ENCODE measurements around the gene GLG1.
"Not testable (repeated sequence)": the region's sequence is repeated elsewhere in the genome, so short reads cannot be mapped to it uniquely, and the experiment has no call there.

GLG1 gene

DNA sequence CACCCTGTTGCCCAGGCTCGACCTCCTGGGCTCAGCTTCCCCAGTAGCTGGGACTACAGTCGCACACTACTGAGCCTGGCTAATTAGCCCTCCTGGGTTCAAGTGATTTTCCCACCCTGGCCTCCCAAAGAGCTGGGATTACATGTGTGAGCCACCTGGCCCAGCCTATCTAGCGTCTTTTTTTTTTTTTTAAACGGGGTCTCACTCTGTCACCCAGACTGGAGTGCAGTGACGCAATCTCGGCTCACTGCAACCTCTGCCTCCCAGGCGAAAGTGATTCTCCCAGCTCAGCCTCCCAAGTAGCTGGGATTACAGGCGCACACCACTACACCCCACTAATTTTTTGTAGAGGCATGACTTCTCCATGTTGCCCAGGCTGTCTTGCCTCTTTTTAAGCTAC lies 33.3 kb downstream of the GLG1 start:
- no peak for DNase-seq

DNA sequence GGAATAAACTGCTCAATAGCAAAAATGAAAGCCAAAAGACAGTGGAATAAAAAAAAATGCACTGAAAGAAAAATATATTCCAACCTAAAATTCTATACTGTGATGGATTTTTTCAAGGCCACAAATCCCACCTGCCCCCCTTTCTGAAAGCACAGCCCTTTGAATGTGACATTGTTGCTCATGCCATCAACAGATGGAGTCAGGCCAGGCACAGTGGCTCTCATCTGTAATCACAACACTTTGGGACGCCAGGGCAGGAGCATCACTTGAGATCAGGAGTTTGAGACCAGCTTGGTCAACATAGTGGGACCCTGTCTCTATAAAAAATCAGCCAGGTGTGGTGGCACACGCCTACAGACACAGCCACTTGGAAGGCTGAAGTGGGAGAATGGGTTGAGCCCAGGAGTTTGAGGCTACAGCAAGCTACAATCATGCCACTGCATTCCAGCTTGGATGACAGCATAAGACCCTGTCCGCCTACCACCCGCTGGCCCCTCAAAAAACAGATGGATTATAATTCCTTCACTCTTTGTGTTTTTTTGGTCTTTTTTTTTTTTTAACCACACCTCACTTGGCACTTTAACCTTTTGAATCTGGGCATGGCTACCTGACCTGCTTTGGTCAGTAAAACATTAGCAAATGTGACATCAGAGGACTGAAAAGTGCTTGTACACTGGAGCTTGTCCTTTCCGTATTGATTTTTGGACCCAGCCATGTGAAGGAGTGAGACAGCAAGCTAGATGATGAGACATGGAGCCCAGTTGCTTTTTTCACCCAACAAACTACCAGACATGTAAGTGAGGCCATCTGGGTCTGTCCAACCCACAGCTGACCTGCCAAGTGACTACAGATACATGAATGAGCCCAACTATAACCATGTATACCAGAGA lies 36.3 kb downstream of the GLG1 start:
- no peak for DNase-seq

DNA sequence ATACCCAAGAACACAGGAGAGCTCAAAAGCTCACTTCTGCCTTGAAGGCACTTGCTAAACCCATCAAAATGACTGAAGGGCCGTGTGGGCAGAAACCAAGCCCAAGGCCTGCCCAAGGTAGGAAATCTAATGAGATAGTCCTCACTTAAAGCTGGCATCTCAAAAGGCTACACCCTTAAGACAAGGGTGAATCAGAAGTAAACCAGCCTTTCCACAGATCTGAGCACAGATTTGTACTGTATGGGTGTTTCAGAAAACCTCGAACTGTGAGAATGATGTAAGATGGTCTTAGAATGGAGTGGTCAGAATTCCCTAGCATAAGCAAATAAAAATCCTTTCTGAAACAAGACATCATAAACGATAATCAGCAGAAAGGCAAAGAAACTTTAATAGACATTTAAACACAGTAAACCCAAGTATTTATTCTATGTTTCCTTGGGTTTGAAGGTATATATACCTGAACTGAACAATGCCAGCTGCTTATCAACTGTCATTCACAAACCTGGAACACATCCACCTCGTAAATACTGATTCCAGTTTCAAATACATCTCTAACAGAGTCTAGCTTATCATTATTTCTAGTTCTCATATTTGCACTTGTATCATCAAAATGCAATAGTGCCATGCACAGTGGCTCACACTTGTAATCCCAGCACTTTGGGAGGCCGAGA lies 37.8 kb downstream of the GLG1 start:
- DNase-seq: no peak

DNA sequence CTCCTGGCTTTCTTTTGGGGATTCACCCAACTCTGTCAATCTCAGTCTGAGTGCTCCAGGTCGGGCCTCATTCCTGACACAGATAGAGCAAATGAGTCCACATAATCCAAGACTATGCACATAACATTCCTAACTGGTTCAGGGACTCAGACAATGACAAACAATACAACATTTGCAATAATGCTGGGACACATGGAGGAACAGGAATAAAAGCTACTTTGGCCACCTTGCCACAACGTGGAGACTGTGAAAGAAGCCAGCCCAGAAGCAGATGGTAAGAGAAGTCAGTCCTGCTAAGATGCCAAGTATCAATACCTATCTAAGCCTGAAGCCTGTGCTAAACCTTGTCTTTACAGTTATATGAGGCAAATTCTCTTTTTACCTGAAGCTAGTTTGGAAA lies 39.0 kb downstream of the GLG1 start:
- no peak for DNase-seq

DNA sequence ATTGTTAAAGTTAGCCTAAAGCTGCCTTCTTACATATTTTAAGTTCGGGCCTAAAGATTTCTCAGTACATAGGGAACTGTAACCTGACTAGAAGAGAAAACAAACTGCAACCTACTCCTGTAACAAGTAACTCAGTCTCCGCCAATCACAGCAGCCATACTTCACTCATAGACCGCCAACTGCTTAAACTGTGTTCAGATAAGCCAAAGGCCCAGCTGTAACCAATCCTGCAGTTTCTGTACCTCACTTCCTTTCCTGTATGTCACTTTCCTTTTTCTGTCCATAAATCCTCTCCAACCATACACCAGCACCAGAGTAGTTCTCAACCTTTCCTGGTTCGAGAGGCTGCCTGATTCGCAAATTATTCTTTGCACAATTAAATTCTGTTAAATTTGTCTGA lies 41.5 kb downstream of the GLG1 start:
- no peak for DNase-seq

DNA sequence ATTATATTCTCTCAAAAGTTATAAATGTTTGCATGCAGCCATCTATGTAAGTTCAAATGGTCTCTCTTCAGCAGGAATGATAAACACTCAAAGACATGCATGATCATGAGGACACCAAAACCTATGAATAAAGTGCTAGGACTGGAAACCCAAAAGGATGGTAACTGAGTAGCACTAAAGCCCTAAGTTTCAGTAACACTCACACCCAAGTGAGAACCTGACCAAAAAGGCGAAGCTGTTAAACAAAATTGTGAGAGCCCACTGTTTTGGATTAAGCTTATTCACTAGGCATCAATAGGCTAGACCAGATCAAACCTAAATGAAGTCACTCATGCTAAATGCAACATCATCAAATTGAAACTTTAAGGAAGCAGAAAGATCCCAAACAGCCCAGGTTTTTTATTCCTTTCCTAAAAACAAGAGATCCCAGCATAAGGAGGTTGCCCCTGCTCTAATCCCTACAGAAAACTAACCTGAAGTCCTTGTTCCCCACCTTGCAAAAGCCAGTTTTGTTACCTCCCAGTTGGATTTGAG lies 42.4 kb downstream of the GLG1 start:
- DNase-seq: no peak

DNA sequence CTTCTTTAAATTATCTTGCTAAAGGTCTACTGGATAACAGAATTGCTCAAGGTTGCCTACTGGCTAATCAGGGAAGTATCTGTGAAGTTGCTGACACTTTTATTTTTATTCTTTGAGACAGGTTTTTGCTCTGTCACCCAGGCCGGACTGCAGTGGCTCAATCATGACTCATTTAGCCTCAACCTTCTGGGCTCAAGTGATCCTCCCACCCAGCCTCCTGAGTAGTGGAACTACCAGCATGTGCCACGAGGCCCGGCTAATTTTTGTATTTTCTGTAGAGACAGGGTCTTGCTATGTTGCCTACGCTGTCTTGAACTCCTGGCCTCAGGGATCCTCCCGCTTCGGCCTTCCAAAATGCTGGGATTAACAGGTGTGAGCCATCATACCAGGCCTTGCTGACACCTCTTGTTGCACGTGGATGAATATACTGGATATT lies 43.1 kb downstream of the GLG1 start:
- no peak for DNase-seq

DNA sequence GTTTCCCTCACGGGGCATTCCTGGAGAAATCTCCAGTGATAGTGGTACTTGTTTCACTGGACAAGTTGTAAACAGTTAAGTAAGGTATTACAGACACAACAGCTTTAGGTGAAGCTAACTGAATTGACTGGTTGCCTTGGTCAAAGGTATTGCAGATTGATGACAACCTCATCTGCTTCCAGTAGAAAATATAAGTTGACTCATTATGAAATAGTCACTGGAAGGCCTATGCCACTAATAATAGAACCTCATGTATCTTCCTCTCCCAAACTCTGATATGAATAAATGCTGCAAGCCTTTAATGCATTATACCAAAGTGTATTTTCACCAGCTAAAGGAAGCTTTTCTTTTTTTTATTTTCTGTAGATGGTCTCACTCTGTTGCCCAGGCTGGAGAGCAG lies 44.8 kb downstream of the GLG1 start:
- no peak for DNase-seq

DNA sequence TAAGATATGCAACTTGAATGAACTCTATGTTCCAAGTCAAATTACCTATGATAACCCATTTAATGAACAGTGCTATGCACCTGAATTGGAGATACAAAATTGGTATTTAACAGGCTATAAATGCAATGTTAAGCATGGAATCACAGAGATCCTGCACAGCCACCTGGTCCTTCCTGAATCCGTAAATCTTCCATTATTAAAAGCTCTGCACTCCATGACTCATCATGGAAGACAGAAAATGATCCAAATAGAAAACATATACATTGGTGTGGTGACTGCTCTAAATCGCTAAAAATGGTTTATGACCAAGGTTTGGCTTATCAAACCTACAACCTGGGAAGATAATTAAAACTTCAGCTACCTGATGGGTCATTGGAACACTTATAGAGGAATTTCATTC lies 45.3 kb downstream of the GLG1 start:
- no peak for DNase-seq

DNA sequence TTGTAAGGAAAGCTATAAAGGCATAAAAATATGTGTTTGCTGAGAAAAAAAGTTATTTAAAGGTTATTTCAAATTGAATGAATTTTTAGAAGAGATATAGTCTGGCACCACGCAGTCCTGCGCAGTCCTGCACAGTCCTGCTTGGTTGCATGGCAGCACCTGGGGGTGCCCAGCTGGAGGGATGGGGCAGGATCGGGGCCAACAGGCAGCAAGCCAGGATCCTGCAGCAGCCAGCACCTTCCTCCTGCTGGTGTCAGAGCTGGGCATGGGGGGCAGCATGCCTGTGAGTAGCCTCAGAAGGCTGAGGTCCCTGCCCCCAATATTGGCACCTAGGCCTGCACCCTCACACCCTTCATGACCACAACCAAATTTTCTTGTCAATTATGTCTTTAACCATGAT lies 46.0 kb downstream of the GLG1 start:
- no peak for DNase-seq

DNA sequence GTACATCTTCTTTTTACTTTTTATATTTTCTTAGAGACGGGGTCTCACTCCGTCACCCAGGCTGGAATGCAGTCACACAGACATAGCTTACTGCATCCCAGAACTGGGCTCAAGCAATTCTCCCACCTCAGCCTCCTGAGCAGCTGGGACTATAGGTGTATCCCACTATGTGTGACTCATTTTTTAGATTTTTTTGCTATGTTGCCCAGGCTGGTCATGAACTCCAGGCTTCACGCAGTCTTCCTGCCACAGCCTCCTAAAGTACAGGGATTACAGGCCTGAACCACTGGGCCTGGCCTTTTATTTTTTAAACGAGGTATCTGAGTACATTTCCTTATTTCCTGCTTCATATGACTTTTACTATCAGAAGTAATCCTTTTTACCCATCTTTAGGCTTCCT lies 48.0 kb downstream of the GLG1 start:
- no peak for DNase-seq

DNA sequence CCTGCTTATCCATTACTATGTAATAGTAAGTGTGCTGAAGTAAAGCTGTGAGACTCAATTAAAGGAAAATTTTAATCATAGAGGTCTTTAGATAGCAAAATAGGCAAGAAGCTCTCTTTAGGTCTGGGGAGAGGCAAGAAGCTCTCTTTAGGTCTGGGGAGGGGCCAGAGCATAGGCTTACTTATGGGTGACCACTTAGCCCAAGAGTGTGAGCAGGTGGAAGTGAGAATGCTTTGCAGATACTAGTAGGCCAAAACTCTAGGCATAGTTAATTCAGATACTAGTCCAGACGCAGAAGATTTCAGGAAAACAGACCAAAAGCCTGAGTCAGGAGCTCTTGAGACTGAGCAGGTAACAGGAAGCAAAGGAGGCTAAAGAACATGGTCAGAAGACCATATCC lies 49.6 kb downstream of the GLG1 start:
- DNase-seq: no peak

DNA sequence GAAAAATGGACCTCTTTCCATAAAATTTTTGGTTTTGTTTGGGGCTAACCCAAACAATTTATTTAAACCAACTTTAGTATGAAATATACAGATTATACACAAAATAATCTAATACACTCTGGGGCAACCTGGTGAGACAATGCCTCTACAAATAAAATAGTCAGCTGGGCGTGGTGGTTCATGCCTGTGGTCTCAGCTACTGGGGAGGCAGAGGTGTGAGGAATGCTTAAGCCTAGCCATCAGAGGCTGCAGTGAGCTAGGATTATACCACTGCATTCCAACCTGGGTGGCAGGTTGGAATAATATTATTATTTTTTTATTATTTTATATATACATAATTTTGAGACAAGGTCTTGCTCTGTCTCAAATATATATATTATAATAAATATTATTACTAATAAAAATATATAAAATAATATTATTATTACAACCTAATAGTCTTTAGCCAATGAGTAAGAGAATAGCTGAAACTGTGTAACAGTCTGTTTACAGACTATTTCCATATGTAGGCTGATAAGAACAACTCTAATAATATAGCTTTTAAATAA lies 50.5 kb downstream of the GLG1 start:
- no peak for DNase-seq

DNA sequence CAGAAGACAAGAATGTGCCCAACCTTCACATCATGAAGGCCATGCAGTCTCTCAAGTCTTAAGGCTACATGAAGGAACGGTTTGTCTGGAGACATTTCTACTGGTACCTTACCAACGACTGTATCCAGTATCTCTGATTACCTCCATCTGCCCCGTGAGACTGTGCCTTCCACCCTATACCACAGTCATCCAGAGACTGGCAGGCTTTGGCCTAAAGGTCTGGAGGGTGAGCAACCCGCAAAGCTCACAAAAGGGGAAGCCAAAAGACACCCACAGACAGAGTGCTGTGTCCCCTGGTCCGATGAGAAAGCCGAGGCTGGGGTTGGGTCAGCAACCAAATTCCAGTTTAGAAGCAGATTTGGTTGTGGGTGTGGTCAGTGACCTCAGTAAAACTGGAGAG lies 54.6 kb downstream of the GLG1 start:
- DNase-seq: not testable (repeated sequence)

DNA sequence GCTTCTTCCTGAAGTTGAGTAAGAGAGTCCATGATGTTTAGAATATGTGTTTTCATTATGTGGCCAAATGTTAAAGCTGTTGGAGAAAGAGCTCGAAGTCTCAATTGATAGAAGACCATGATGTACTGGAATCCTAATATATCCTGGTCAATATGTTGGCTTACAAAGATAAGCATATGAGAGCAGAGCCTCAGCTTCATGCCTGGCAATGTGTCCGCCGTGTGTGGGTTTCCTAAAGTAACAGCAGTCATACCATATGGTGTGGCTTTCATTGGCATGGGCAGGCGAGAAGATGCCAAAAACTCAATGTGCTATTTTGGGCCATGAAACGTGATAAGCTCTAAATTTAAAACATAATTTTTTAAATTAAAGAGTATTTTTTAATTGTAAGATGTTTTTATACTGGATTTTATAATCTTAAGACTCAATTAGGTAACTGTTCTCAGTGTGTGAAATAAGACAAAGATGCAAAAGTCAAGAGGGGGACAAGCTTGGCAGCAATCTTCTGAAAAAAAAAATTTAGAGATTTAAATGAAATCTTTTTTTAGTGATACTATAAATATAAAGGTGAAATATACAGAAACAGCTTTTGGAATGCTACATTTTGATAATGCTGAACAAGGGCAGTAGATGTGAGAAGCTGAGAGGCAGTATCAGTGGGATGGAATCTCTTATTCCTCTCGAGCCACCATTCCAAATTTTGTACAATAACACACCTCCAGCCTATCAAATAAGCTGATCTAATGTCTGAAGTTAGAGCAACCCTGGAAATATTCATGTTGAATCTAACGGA lies 56.5 kb downstream of the GLG1 start:
- not testable (repeated sequence) for DNase-seq

DNA sequence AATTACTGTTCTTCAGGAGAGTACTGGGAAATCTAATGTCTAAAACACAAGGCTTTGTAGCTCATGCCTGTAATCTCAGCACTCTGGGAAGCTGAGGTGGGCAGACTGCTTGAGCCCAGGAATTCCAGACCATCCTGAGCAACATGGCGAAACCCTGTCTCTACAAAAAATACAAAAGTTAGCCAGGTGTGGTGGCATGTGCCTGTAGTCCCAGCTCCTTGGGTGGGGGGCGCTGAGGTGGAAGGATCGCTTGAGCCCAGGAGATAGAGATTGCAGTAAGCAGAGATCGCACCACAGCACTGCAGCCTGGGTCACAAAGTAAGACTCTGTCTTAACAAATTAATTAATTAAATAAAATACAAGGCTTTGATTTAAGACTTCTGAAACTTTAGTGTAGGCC lies 60.8 kb downstream of the GLG1 start:
- DNase-seq: not testable (repeated sequence)

DNA sequence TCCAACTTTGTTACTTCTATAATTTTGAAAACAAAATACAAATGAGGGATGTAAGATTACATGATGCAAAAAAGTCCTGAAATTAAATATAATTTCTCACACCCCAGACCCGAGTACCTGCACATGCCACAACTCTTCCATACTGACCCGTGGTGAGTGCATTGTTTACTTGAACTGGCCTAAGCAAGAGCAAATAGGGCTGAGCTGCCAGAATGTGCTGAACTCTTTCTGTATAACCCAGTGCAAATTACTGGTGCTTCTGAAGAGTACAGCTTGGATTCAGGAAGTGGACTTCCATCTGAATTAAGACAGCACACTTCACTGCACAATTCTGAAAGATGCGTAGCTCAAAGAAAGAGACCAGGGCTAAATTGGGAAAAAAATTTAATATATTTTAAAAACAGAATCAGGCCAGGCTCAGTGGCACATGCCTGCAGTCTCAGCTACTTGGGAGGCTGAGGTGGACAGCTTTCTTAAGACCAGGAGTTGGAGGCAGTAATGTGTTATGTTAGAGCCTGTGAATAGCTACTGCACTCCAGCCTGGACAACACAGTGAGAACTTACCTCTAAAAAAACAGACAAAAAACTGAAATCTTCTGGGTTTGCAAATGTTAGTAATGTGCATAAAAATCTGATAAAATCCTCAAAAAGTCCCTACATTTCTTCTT lies 63.9 kb downstream of the GLG1 start:
- DNase-seq: not testable (repeated sequence)

DNA sequence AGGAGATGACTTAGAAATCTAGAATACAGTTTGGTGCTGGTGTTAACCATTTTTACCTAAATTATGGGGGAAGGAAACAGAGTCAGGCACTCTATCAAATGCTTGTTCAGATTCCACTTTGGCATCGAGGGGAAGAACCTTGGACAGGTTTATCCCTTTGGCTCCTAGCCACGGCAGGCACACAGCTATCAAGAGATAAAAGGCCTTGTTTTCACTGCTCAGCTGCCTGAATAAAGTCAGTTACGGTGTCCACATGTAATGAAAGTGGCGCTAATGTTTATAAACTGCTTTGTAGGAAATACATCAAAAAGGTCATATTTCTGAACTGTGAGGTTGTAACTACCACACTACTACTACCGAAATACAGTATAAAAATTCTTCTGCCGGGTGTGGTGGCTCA lies 66.3 kb downstream of the GLG1 start:
- DNase-seq: not testable (repeated sequence)

DNA sequence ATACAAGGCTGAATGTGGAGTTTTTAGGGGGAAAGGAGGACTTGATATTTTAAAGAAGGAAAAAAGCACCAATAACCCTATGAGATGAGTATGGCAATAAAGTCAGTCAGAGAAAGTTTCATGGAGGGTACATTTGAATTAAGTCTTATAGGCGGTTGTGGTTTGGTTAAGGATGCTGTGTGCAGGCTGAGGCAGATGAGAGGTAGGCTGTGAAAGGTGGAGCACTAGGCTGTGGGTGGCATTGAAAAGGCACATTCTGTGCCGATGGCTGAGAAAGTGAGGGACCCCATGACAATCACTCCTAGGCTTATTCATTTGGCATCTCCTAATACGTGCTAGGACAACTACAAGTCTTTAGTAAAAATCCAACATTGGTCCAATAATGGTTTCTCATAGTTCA lies 68.1 kb downstream of the GLG1 start:
- not testable (repeated sequence) for DNase-seq

DNA sequence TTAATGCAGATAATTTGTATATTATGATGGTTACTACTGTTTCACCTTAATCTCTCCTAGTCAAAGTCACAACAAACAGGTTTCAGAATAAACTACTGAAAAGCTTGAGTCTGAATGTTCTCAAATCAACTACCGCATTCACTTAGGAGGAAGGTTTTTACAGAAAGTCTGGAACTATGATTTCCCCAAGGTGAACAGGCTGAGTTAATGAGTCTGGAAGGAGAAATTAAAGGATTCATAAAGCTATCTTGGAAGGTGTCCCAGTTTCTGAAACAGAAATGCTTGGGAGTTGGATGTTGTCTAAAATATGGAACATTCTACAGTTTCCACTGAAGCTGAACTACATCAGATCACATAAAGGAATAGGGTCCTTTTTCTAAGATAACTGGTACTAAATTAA lies 69.2 kb downstream of the GLG1 start:
- not testable (repeated sequence) for DNase-seq

DNA sequence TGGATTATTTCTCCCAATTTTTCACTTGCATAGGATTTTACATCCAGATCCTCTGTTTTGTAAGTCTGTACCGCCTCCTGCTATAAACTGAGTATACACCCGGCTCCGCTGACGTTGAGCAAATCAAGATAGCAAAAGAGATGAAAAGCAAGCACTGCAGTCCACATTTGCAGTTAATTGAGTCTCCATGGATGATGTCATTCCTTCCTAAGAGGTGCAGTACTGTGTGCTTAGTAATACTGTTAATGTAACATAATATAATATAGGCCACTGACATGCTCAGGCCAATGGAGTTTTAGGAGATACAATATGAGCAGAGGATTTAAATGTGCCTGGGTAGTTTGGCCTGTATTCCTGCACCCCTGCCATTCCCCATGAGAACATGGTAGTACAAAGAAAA lies 72.3 kb downstream of the GLG1 start:
- DNase-seq: not testable (repeated sequence)

DNA sequence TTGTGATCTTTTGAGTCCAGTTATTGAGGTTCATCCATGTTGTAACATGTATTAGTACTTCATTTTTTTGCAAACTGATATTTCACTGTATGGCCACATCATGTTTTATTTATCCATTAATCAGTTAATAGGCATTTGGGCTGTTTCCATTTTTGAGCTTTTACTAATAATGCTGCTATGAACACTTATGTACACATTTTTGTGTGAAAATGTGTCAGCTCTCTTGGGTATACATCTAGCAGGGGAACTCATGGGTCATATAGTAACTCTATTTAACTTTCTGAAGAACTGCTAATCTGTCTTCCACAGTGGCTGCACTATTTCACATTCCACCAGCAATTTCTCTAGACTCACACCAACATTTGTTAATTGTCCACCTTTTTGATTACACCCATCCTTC lies 82.0 kb downstream of the GLG1 start:
- no peak for DNase-seq

Measured in effector CD4-positive, alpha-beta T cell (primary cell).